Epithelial cell of alveolus of lung (primary cell): ENCODE measurements around the gene USP17L29. TPM values are rescaled to one million over a fixed set of nuclear protein-coding genes. Genes with fewer than 3 reads are reported as not detected.

Source experiments
- total RNA-seq: library from RNA; depleted of rRNA; stranded (reverse); fragments of >200 nt; gene quantifications from 2 replicates; pipeline ENCODE4 v1.2.1, GENCODE V29; 2015

The USP17L29 gene
- total RNA-seq = not detected in 2 replicates

GRCh38 chr4:9353338-9353737 lies at the start of gene USP17L29:
TSS of gene USP17L29 (plus strand) at chr4:9353638. CDS start at chr4:9353638, 0 bp downstream.

DNA sequence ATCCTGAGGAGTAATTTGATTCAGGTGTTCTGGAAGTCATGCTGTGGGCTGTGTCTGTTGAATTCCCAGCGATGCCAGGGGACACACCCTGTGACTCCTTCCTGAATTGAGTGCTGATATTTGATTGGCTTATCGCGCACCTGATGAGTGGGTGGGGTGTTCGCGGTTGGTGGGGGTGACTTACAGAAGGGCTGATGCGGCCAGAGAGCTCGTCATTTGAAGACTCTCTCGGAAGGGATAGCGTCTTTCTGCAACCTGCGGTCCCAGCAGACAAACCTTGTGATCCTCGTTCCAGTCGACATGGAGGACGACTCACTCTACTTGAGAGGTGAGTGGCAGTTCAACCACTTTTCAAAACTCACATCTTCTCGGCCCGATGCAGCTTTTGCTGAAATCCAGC lies 28.6 kb upstream of the USP17L29 start, which contains the start of gene USP17L24:
Gene USP17L24 (plus strand): TSS at position 301 of the 400 bp plus-strand sequence. CDS start 0 bp downstream, at position 301.

GRCh38 chr4:9329611-9330010 lies 23.8 kb upstream of the USP17L29 start, which contains the start of gene USP17L25:
TSS of gene USP17L25 (plus strand) at chr4:9329911. CDS start at chr4:9329911, 0 bp downstream.

GRCh38 chr4:9334358-9334757 lies 19.1 kb upstream of the USP17L29 start, which contains the start of gene USP17L26:
TSS of gene USP17L26 (plus strand) at chr4:9334658. CDS start at chr4:9334658, 0 bp downstream.

DNA sequence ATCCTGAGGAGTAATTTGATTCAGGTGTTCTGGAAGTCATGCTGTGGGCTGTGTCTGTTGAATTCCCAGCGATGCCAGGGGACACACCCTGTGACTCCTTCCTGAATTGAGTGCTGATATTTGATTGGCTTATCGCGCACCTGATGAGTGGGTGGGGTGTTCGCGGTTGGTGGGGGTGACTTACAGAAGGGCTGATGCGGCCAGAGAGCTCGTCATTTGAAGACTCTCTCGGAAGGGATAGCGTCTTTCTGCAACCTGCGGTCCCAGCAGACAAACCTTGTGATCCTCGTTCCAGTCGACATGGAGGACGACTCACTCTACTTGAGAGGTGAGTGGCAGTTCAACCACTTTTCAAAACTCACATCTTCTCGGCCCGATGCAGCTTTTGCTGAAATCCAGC lies 14.3 kb upstream of the USP17L29 start, which contains the start of gene USP17L5:
Gene USP17L5 (plus strand): TSS at position 301 of the 400 bp plus-strand sequence. CDS start 0 bp downstream, at position 301.

GRCh38 chr4:9343848-9344247 lies 9.6 kb upstream of the USP17L29 start, which contains the start of gene USP17L27:
TSS of gene USP17L27 (plus strand) at chr4:9344148. CDS start at chr4:9344148, 0 bp downstream.

GRCh38 chr4:9348593-9348992 lies 4.8 kb upstream of the USP17L29 start, which contains the start of gene USP17L28:
TSS of gene USP17L28 (plus strand) at chr4:9348893. CDS start at chr4:9348893, 0 bp downstream.

DNA sequence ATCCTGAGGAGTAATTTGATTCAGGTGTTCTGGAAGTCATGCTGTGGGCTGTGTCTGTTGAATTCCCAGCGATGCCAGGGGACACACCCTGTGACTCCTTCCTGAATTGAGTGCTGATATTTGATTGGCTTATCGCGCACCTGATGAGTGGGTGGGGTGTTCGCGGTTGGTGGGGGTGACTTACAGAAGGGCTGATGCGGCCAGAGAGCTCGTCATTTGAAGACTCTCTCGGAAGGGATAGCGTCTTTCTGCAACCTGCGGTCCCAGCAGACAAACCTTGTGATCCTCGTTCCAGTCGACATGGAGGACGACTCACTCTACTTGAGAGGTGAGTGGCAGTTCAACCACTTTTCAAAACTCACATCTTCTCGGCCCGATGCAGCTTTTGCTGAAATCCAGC lies 9.4 kb downstream of the USP17L29 start, which contains the start of gene USP17L30:
Gene USP17L30 (plus strand): TSS at position 301 of the 400 bp plus-strand sequence. CDS start 0 bp downstream, at position 301.

Other genes with a start within 250 kb of the USP17L29 start
- gene FAM90A26, start 183.2 kb upstream of the USP17L29 start, total RNA-seq = not detected in 2 replicates
- gene USP17L10, start 143.0 kb upstream of the USP17L29 start, total RNA-seq = not detected in 2 replicates
- gene USP17L11, start 138.2 kb upstream of the USP17L29 start, total RNA-seq = not detected in 2 replicates
- not detected in 2 replicates for gene USP17L12, start 133.5 kb upstream of the USP17L29 start, total RNA-seq
- gene USP17L13, start 128.7 kb upstream of the USP17L29 start, total RNA-seq = not detected in 2 replicates
- not detected in 2 replicates for gene USP17L15, start 119.3 kb upstream of the USP17L29 start, total RNA-seq
- not detected in 2 replicates for gene USP17L17, start 109.8 kb upstream of the USP17L29 start, total RNA-seq
- not detected in 2 replicates for gene USP17L18, start 105.0 kb upstream of the USP17L29 start, total RNA-seq
- gene USP17L19, start 100.3 kb upstream of the USP17L29 start, total RNA-seq = not detected in 2 replicates
- gene USP17L20, start 95.5 kb upstream of the USP17L29 start, total RNA-seq = not detected in 2 replicates
- not detected in 2 replicates for gene USP17L21, start 90.8 kb upstream of the USP17L29 start, total RNA-seq
- gene USP17L22, start 86.0 kb upstream of the USP17L29 start, total RNA-seq = not detected in 2 replicates
- not detected in 2 replicates for gene USP17L24, start 28.5 kb upstream of the USP17L29 start, total RNA-seq
- gene USP17L25, start 23.7 kb upstream of the USP17L29 start, total RNA-seq = not detected in 2 replicates
- not detected in 2 replicates for gene USP17L26, start 19.0 kb upstream of the USP17L29 start, total RNA-seq
- gene USP17L5, start 14.2 kb upstream of the USP17L29 start, total RNA-seq = not detected in 2 replicates
- not detected in 2 replicates for gene USP17L27, start 9.5 kb upstream of the USP17L29 start, total RNA-seq
- gene USP17L28, start 4.7 kb upstream of the USP17L29 start, total RNA-seq = not detected in 2 replicates
- gene USP17L30, start 9.5 kb downstream of the USP17L29 start, total RNA-seq = not detected in 2 replicates
- not detected in 2 replicates for gene DEFB131A, start 90.8 kb downstream of the USP17L29 start, total RNA-seq